CD8-positive, alpha-beta memory T cell (primary cell): Measurements from ENCODE around the gene PHF14. TPM values are rescaled to one million over a fixed set of nuclear protein-coding genes. Genes with fewer than 3 reads are reported as not detected.

ENCODE experiments used
- CTCF ChIA-PET: fragments of 350-600 bp; sonication (Branson Sonifier 250); formaldehyde crosslinking; loops from one replicate; lab custom pipeline; 2021; ENCODE audit warnings: antibody characterized with exemption; lab: Charles Lee
- POLR2A ChIA-PET: fragments of 350-600 bp; sonication (Branson Sonifier 250); formaldehyde crosslinking; loops from one replicate; lab custom pipeline; 2021; ENCODE audit warnings: antibody characterized with exemption; lab: Charles Lee
- DNase-seq, 5 donors: peaks; one replicate each; pipeline versions ENCODE4 v3.0.0 to v3.0.0-alpha.2; 2020 to 2022; ENCODE audit warnings: mixed read lengths in 1 of 5
- H3K27ac ChIP-seq: one replicate; pipeline ENCODE4 v1.7.0; 2013; ENCODE audit warnings: low read depth, mild to moderate bottlenecking, low read length, moderate library complexity
- H3K27me3 ChIP-seq: 2 replicates; pipeline ENCODE4 v1.7.0; 2013; ENCODE audit warnings: low read length, mild to moderate bottlenecking; ENCODE audit not compliant: insufficient read depth, poor library complexity, severe bottlenecking
- H3K36me3 ChIP-seq: 2 replicates; pipeline ENCODE4 v1.7.0; 2013; ENCODE audit warnings: mild to moderate bottlenecking, low read length, moderate library complexity; ENCODE audit not compliant: insufficient read depth
- H3K4me1 ChIP-seq: 2 replicates; pipeline ENCODE4 v1.7.0; 2013; ENCODE audit warnings: mild to moderate bottlenecking, low read length, moderate library complexity; ENCODE audit not compliant: insufficient read depth
- H3K4me3 ChIP-seq: 2 replicates; pipeline ENCODE4 v1.7.0; 2013; ENCODE audit warnings: mild to moderate bottlenecking, low read length
- H3K9me3 ChIP-seq: 2 replicates; pipeline ENCODE4 v1.7.0; 2013; ENCODE audit warnings: mild to moderate bottlenecking, low read length
- H3K27ac Mint-ChIP-seq, 8 donors: one replicate each; pipeline ENCODE4 v1.8.0; 2020 to 2021; ENCODE audit warnings: mixed read lengths in 8 of 8, mild to moderate bottlenecking in 6 of 8, inconsistent platforms in 3 of 8, moderate library complexity in 3 of 8
- H3K27me3 Mint-ChIP-seq, 2 donors: one replicate each; pipeline ENCODE4 v1.8.0; 2020 to 2021; ENCODE audit warnings: mixed read lengths in 2 of 2, mild to moderate bottlenecking in 1 of 2, moderate library complexity in 1 of 2
- H3K36me3 Mint-ChIP-seq, 3 donors: one replicate each; pipeline ENCODE4 v1.8.0; 2020 to 2021; ENCODE audit warnings: mixed read lengths in 3 of 3, inconsistent platforms in 1 of 3, mild to moderate bottlenecking in 1 of 3
- H3K4me1 Mint-ChIP-seq, 3 donors: one replicate each; pipeline ENCODE4 v1.8.0; 2020 to 2021; ENCODE audit warnings: mixed read lengths in 3 of 3, inconsistent platforms in 1 of 3, mild to moderate bottlenecking in 1 of 3
- H3K4me3 Mint-ChIP-seq, 7 donors: one replicate each; pipeline ENCODE4 v1.8.0; 2020 to 2021; ENCODE audit warnings: mixed read lengths in 7 of 7, mild to moderate bottlenecking in 6 of 7, moderate library complexity in 4 of 7, inconsistent platforms in 2 of 7
- H3K9me3 Mint-ChIP-seq, 5 donors: one replicate each; pipeline ENCODE4 v1.8.0; 2020 to 2022; ENCODE audit warnings: mixed read lengths in 5 of 5, mild to moderate bottlenecking in 3 of 5, moderate library complexity in 2 of 5, inconsistent platforms in 1 of 5
- polyA plus RNA-seq: library from polyadenylated mRNA; unstranded; fragments of 300-500 nt; fragmentation: Illumina TruSeq; gene quantifications from one replicate; pipeline ENCODE4 v1.2.3, GENCODE V29; 2021
- total RNA-seq, 2 experiments: library from RNA; stranded (reverse); gene quantifications; one replicate each; pipeline ENCODE4 v1.2.3, GENCODE V29; 2021

PHF14 gene
- total and polyA plus RNA-seq, 3 experiments from 2014 or later, result 12.7 to 38.7 (median 35.8) TPM

- Mint-ChIP-seq H3K4me1 (peaks cover 0 to 3% (median 0%) of the 10 kb centered on the region in 3 donors), H3K27ac (no peak overlapping the region), H3K9me3 (no peaks in the 10 kb centered on the region), H3K27me3 (peaks cover 0 to 4% of the 10 kb centered on the region in 2 donors), H3K4me3 (no peak overlapping the region), H3K36me3 (no peaks in the 10 kb centered on the region)
- Histone ChIP-seq H3K27ac (no peak overlapping the region), H3K36me3 (no peaks in the 10 kb centered on the region), H3K4me3 (no peak overlapping the region), H3K9me3 (no peaks in the 10 kb centered on the region), H3K4me1 (no peaks in the 10 kb centered on the region), H3K27me3 (no peaks in the 10 kb centered on the region)
- no peak for DNase-seq
- ChIA-PET POLR2A (no interaction called here), CTCF (no interaction called here)
Measured at GRCh38 chr7:11208883-11209465, 235.3 kb downstream of the PHF14 start.

GRCh38 chr7:11210374-11210773 is 236.7 kb downstream of the PHF14 start:
- no peak overlapping the region for H3K27ac Mint-ChIP-seq
- Histone ChIP-seq H3K4me1 (no peaks in the 10 kb centered on the region), H3K27me3 (no peaks in the 10 kb centered on the region), H3K36me3 (no peaks in the 10 kb centered on the region), H3K9me3 (no peaks in the 10 kb centered on the region), H3K4me3 (no peak overlapping the region), H3K27ac (no peak overlapping the region)
- CTCF ChIA-PET, result interaction anchor here (0.7 to 2.3 kb wide), 2 partner anchors 13 to 1339 kb away, joined by 3 to 6 read pairs; no protein-coding TSS in a partner anchor
- POLR2A ChIA-PET, result no interaction called here
- no peaks in the 10 kb centered on the region for H3K9me3 Mint-ChIP-seq
- peaks cover 0 to 7% of the 10 kb centered on the region in 2 donors for H3K27me3 Mint-ChIP-seq
- H3K4me1 Mint-ChIP-seq, result peaks cover 0 to 3% (median 0%) of the 10 kb centered on the region in 3 donors
- no peak for DNase-seq
- no peaks in the 10 kb centered on the region for H3K36me3 Mint-ChIP-seq
- H3K4me3 Mint-ChIP-seq, result no peak overlapping the region

GRCh38 chr7:11212080-11212711 is 238.5 kb downstream of the PHF14 start:
- H3K4me1 Mint-ChIP-seq, result peaks cover 0 to 3% (median 0%) of the 10 kb centered on the region in 3 donors
- POLR2A ChIA-PET, result interaction anchor here (0.6 kb wide), 1 partner anchor 24 kb away, joined by 3 read pairs; no protein-coding TSS in a partner anchor

GRCh38 chr7:11212816-11213215 is 239.1 kb downstream of the PHF14 start:
- Mint-ChIP-seq H3K36me3 (no peaks in the 10 kb centered on the region), H3K27ac (no peak overlapping the region), H3K27me3 (peaks cover 0 to 15% of the 10 kb centered on the region in 2 donors), H3K4me1 (peaks cover 0 to 3% (median 0%) of the 10 kb centered on the region in 3 donors), H3K9me3 (no peaks in the 10 kb centered on the region), H3K4me3 (no peak overlapping the region)
- Histone ChIP-seq H3K4me3 (no peak overlapping the region), H3K27ac (no peak overlapping the region), H3K27me3 (no peaks in the 10 kb centered on the region), H3K36me3 (no peaks in the 10 kb centered on the region), H3K9me3 (no peaks in the 10 kb centered on the region), H3K4me1 (no peaks in the 10 kb centered on the region)
- POLR2A ChIA-PET, result no interaction called here
- DNase-seq, result no peak
- CTCF ChIA-PET, result interaction anchor here (1.0 to 2.3 kb wide), 6 partner anchors 9 to 273 kb away, joined by 3 to 6 read pairs (median 4); a partner anchor contains a TSS

More at GRCh38 chr7:11212080-11212711, 238.5 kb downstream of the PHF14 start:
- H3K27ac ChIP-seq, result no peak overlapping the region
- Mint-ChIP-seq H3K27ac (no peak overlapping the region), H3K4me3 (no peak overlapping the region), H3K27me3 (peaks cover 0 to 11% of the 10 kb centered on the region in 2 donors), H3K9me3 (no peaks in the 10 kb centered on the region), H3K36me3 (no peaks in the 10 kb centered on the region)
- H3K4me1 ChIP-seq, result no peaks in the 10 kb centered on the region
- no peak overlapping the region for H3K4me3 ChIP-seq
- H3K9me3 ChIP-seq, result no peaks in the 10 kb centered on the region
- H3K27me3 ChIP-seq, result no peaks in the 10 kb centered on the region
- no peaks in the 10 kb centered on the region for H3K36me3 ChIP-seq
- DNase-seq, result peak; percentile 7 to 53 (median 27)
- CTCF ChIA-PET, result interaction anchor here (0.7 to 2.3 kb wide), 10 partner anchors 8 to 272 kb away, joined by 3 to 6 read pairs (median 4); a partner anchor contains a TSS

GRCh38 chr7:11213266-11213665 is 239.6 kb downstream of the PHF14 start:
- Mint-ChIP-seq H3K27ac (no peak overlapping the region), H3K4me3 (no peak overlapping the region), H3K27me3 (peaks cover 0 to 17% of the 10 kb centered on the region in 2 donors), H3K36me3 (no peaks in the 10 kb centered on the region), H3K9me3 (no peaks in the 10 kb centered on the region), H3K4me1 (peaks cover 0 to 3% (median 0%) of the 10 kb centered on the region in 3 donors)
- POLR2A ChIA-PET, result no interaction called here
- Histone ChIP-seq H3K9me3 (no peaks in the 10 kb centered on the region), H3K36me3 (no peaks in the 10 kb centered on the region), H3K27ac (no peak overlapping the region), H3K4me3 (no peak overlapping the region), H3K4me1 (no peaks in the 10 kb centered on the region), H3K27me3 (no peaks in the 10 kb centered on the region)
- CTCF ChIA-PET, result interaction anchor here (1.6 to 2.0 kb wide), 2 partner anchors 12 to 22 kb away, joined by 3 to 5 read pairs; no protein-coding TSS in a partner anchor
- DNase-seq, result no peak

GRCh38 chr7:11216276-11216675 is 242.6 kb downstream of the PHF14 start:
- H3K4me1 ChIP-seq, result no peaks in the 10 kb centered on the region
- ChIA-PET POLR2A (no interaction called here), CTCF (no interaction called here)

DNA sequence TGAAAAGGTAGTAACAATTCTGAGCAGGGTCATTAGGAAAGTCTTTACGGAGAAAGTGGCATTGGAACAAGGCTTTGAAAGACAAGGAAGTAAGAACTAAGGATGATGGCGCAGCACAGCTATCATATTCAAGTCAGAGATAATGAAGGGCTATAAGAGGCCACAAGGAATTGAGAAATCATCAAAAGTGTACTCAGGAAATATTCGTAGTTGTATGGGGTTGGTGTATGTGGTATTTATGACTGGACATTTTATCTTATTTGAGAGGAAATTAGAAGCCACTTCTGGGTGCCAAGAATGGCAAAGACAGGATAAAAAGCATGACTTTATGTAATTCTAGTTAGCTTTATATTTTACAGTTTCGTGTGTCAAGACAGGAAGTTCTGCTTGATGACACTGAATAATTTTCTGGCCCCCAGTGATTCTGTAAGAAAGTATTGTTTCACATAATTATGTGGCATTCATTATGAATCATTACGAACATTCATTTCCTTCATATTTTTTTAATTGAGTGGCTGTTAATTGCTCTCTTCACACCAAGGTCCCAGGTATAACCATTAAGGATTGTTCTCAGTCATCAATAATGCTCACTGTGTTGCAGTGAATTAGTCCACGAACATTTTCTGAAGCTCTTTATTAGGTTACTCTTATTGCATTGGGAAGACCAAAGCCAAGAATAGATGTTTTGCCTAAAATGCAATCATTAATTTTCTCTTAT is 244.3 kb downstream of the PHF14 start:
- Histone ChIP-seq H3K27me3 (no peaks in the 10 kb centered on the region), H3K27ac (no peak overlapping the region), H3K4me1 (no peaks in the 10 kb centered on the region), H3K4me3 (no peak overlapping the region), H3K36me3 (no peaks in the 10 kb centered on the region), H3K9me3 (no peaks in the 10 kb centered on the region)
- H3K36me3 Mint-ChIP-seq, result no peaks in the 10 kb centered on the region
- DNase-seq, result no peak
- H3K4me1 Mint-ChIP-seq, result no peaks in the 10 kb centered on the region
- H3K4me3 Mint-ChIP-seq, result no peak overlapping the region
- no peaks in the 10 kb centered on the region for H3K9me3 Mint-ChIP-seq
- H3K27ac Mint-ChIP-seq, result no peak overlapping the region
- ChIA-PET POLR2A (no interaction called here), CTCF (interaction anchor here (0.6 kb wide), 1 partner anchor 933 kb away, joined by 3 read pairs; no protein-coding TSS in a partner anchor)
- peaks cover 0 to 13% of the 10 kb centered on the region in 2 donors for H3K27me3 Mint-ChIP-seq

More at GRCh38 chr7:11216276-11216675, 242.6 kb downstream of the PHF14 start:
- H3K4me3 Mint-ChIP-seq, result no peak overlapping the region
- Histone ChIP-seq H3K4me3 (no peak overlapping the region), H3K27ac (no peak overlapping the region), H3K9me3 (no peaks in the 10 kb centered on the region), H3K27me3 (no peaks in the 10 kb centered on the region), H3K36me3 (no peaks in the 10 kb centered on the region)
- no peak overlapping the region for H3K27ac Mint-ChIP-seq
- H3K4me1 Mint-ChIP-seq, result peaks cover 0 to 3% (median 0%) of the 10 kb centered on the region in 3 donors
- H3K36me3 Mint-ChIP-seq, result no peaks in the 10 kb centered on the region
- H3K27me3 Mint-ChIP-seq, result peaks cover 0 to 17% of the 10 kb centered on the region in 2 donors
- H3K9me3 Mint-ChIP-seq, result no peaks in the 10 kb centered on the region
- no peak for DNase-seq
